ENCODE results near the gene R3HDM4.
"Not testable (repeated sequence)": the region's sequence is repeated elsewhere in the genome, so short reads cannot be mapped to it uniquely, and the experiment has no call there.

Gene R3HDM4

GRCh38 chr19:913080-913748 lies at the start of gene R3HDM4:
Gene R3HDM4, minus strand, starts transcription at chr19:913219. Its CDS starts 62 bp downstream, at chr19:913157.
- H3K27ac ChIP-seq = peak within 1 kb of the TSS; percentile 77
- TF ChIP-seq ZFX (IDR thresholded peaks at IDR 0.05; ENCODE audit: borderline replicate concordance) = no peak
- TF ChIP-seq, protein P1, sequence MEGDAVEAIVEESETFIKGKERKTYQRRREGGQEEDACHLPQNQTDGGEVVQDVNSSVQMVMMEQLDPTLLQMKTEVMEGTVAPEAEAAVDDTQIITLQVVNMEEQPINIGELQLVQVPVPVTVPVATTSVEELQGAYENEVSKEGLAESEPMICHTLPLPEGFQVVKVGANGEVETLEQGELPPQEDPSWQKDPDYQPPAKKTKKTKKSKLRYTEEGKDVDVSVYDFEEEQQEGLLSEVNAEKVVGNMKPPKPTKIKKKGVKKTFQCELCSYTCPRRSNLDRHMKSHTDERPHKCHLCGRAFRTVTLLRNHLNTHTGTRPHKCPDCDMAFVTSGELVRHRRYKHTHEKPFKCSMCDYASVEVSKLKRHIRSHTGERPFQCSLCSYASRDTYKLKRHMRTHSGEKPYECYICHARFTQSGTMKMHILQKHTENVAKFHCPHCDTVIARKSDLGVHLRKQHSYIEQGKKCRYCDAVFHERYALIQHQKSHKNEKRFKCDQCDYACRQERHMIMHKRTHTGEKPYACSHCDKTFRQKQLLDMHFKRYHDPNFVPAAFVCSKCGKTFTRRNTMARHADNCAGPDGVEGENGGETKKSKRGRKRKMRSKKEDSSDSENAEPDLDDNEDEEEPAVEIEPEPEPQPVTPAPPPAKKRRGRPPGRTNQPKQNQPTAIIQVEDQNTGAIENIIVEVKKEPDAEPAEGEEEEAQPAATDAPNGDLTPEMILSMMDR (IDR thresholded peaks at IDR 0.05) = no peak

- H3K27ac ChIP-seq = no peak overlapping the region
- TF ChIP-seq ZFX (IDR thresholded peaks at IDR 0.05; ENCODE audit: borderline replicate concordance) = no peak
- TF ChIP-seq, protein P1 (IDR thresholded peaks at IDR 0.05) = no peak
These were observed 49.0 kb upstream of the R3HDM4 start for GRCh38 chr19:961866-962620.

DNA sequence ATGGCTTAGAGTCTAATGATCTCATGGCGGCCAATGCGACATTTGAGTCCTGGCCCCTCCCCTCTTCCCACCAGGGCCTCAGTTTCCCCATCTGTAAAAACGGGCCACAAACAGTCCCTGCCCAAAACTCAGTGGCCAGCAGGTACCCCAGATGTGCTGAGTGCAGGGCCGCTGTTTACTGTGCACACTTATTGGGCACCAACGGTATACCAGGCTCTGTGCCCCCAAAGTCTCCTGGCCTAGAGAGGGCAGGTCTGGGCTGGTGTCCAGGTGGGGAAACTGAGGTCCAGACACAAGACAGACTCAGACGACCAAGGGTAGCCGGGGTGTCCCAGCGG lies 47.6 kb upstream of the R3HDM4 start:
- TF ChIP-seq, protein P1 (IDR thresholded peaks at IDR 0.05) = no peak
- no peak for TF ChIP-seq ZFX (IDR thresholded peaks at IDR 0.05; ENCODE audit: borderline replicate concordance)

GRCh38 chr19:960020-960419 lies 47.0 kb upstream of the R3HDM4 start:
- no peak overlapping the region for H3K27ac ChIP-seq
- TF ChIP-seq, protein P1 (IDR thresholded peaks at IDR 0.05) = no peak
- TF ChIP-seq ZFX (IDR thresholded peaks at IDR 0.05; ENCODE audit: borderline replicate concordance) = no peak

More for the DNA sequence above, 47.6 kb upstream of the R3HDM4 start:
- no peak overlapping the region for H3K27ac ChIP-seq

DNA sequence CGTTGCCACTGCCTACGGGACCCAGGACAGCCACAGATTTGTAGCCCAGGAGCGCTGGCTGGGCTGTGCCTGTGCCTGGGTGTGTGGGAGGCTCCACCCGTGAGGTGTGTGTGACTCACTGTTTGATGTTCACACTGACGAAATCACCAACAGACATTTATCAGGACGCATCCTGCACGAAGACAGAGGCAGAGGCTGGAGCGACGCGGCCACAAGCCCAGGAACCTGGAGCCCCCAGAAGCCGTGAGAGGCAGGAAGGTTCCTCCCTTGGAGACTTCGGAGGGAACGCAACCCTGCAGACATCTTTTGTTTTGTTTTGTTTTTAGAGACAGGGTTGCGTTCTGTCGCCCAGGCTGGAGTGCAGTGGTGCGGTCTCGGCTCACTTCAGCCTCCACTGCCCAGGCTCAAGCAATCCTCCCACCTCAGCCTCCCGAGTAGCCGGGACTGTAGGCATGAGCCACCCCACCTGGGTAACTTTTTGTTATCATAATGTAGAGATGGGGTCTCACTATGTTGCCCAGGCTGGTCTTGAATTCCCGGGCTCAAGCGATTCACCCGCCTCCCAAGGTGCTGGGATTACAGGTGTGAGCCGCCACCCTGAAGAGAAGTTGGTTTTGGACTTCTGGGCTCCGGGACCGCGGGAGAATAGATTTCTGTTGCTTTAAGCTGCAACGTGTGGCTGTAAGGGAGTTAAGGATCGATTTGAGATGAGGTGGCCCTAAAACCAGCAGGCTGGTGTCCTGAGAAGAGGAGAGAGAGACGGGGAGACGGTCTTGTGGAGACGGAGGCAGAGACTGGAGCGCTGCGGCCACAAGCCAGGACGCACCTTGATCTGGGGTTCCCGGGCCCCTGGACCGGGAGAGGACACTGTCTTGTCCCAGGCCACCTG lies 46.2 kb upstream of the R3HDM4 start:
- H3K27ac ChIP-seq = no peak overlapping the region

DNA sequence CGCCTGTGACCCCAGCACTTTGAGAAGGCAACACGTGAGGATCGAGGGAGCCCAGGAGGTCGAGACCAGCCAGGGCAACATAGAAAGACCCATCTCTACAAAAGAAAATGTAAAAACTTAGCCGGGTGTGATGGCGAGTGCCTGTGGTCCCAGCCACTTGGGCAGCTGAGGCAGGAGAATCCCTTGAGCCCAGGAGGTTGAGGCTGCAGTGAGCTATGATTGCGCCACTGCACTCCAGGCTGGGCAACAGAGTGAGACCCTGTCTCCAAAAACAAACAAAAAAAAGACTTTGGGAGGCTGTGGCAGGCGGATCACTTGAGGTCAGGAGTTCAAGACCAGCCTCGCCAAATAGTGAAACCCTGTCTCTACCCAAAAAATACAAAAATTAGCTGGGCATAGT lies 44.6 kb upstream of the R3HDM4 start:
- H3K27ac ChIP-seq = not testable (repeated sequence)

More for the DNA sequence above, 46.2 kb upstream of the R3HDM4 start:
- TF ChIP-seq, protein P1 (IDR thresholded peaks at IDR 0.05) = no peak
- TF ChIP-seq ZFX (IDR thresholded peaks at IDR 0.05; ENCODE audit: borderline replicate concordance) = no peak

DNA sequence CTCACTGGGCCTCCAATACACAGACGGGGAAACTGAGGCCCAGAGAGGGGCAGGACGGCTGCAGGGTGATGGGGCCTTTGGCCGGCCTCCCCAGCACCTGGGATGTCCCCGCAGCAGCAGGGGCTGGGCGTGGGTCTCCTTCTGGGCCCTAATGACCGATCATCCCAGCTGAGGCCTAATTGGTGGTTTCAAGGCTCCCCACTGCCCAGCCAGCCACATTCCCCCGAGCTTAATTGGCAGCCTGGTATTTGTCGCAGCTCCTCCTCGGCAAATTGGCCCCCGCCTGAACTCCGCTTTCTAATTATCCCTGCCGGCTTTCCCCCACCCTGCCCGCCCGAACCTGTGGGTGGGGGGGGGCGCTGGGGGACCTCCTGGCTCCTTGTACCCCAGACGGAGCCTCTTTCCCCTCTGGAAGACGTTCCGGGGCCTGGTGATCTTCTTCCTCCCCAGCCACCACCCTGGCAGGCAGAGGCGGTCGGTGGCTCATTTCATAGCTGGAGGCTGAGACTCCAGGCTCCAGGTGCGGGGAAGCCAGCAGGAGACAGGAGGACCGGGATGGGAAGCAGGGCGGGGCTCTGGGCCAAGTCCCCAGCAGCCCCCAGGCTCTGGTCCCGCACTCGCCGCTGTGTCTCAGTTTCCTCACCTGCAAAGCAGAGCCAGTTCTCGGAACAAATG lies 43.9 kb upstream of the R3HDM4 start:
- no peak for TF ChIP-seq ZFX (IDR thresholded peaks at IDR 0.05; ENCODE audit: borderline replicate concordance)
- TF ChIP-seq, protein P1 (IDR thresholded peaks at IDR 0.05) = no peak

More for the DNA sequence above, 43.9 kb upstream of the R3HDM4 start:
- no peak overlapping the region for H3K27ac ChIP-seq

Measured in 22Rv1 (cell line).